OCI-M2 (cell line): ENCODE data around the gene PSAPL1.

Source experiments
- DNase-seq: peaks from one replicate; lab custom pipeline; 2025; ENCODE audit not compliant: unreplicated experiment; lab: John Stamatoyannopoulos, UW

PSAPL1 gene

GRCh38 chr4:7398104-7398423, 36.7 kb downstream of the PSAPL1 start:
- no peak for DNase-seq

DNA sequence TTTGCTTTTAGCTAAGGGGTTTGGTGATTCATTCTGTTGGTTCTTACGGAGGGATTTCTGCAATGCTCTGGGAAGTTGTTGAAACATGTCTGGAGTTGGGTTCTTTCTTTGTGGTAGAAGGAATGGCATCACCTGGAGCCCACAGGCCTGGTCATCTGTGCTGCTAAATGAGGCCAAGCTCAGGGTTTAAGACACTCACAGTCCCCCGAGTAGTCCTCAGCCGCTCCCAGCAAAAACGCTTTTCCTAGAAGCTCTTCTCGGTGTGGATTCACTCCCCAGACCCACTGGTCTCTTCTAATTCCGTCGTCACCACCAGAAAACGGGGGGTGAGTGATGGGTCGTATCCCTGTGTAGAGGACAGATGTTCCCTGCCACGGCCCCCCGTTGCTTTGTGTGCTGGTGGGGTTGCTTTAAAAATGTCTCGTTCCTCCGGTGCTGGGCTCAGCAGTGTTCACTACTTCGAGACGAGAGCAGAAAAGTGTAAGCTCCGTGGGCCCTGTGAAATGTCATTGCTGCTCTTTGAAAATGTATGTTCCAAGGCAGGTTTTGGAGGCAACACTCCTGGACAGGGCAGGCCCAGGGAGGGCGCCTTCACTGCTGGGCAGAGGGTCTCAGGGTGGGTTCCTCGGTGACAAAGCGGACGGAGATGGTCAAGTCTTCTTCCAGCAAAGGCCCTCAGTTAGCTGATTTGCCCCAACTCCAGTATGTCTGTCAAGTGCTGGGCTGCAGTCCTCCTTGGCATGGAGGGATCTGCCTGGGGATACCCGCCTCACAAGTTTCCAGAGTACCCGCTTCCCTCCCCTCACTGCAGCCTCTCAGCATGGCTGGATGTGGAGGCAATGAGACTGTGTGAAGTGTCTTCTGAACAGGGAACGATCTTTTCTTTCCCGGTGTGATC, 37.3 kb downstream of the PSAPL1 start:
- DNase-seq = no peak

DNA sequence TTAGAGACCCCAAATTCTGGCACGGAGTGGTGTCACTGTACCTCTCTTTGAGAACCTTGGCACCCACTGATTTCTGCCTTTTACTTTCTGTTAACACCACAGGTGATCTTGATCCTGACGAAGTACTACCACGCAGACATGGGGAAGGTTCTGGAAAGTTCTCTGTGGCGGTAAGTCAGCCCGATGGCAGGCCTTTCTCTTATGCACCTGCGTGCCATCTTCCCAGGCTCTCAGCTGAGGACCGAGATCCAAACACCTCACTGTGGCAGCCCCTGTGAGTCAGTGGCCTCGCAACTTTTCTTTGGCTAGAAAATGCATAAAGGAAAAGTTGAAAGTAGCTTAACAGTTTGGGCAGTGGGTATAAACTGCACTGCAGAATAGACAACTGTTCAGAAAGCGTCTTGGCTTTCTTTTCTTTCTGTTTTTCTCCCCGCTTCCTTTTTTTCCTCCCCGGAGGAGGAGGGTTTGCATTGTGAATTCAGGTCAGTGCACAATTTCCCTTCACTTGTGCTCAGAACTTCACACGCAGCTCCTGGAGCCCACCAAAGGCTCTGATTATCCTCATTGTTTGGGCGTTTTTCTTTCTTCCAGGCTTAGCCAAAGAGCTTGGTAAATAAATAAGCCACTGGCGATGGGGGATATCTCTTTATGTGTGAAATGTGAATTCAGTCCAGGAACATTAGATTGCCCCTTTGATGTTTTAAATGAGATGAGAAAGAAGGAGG, 38.4 kb downstream of the PSAPL1 start:
- DNase-seq = no peak

- DNase-seq = no peak
Measured at GRCh38 chr4:7395645-7396044, 39.1 kb downstream of the PSAPL1 start.

GRCh38 chr4:7394681-7395451, 39.9 kb downstream of the PSAPL1 start:
- DNase-seq = no peak

DNA sequence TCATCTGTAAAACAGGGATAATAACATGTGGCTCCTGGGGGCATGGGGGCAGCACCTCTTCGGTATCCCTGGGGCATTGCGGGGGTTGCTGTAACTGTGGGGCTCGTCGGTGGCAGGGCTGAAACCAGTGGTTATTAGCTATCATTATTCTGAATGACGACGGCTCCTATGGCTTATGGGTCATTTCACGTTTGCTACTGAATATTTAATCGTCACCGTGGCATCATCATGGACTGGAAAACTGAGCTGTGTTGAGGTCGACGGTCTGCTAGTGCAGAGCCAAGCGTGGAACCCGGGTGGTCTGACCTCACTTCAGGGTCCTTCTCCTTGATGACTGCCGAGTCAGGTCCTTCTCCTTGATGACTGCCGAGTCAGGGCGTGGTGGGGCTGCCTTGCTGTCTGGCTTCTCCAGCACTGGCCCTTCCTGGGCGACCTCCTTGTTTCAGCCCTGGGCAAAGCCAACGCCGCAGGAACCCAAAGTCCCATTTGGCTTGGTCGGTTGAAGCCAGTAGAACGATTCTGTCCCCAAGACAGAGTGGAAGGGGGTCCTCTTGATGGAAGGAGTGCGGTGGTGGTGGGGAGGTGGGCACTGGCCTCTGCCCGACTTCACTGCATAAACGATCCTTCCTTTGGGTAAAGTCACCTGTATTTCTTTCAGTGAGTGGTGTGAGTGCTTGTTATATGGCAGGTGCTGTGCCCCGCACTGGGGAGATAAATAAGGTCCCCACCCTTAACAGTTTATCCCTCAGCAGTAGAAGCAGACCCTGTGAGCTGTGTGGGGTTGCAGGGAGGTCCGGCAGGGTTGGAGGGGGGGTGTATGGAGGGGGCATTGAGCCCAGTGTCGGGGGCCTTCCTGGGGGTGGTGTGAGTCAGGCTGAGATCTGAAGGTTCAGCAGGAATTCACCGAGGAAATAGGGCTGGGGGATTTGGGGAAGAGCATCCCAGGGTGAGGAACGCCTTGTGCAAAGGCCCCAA, 40.8 kb downstream of the PSAPL1 start:
- DNase-seq = no peak

DNA sequence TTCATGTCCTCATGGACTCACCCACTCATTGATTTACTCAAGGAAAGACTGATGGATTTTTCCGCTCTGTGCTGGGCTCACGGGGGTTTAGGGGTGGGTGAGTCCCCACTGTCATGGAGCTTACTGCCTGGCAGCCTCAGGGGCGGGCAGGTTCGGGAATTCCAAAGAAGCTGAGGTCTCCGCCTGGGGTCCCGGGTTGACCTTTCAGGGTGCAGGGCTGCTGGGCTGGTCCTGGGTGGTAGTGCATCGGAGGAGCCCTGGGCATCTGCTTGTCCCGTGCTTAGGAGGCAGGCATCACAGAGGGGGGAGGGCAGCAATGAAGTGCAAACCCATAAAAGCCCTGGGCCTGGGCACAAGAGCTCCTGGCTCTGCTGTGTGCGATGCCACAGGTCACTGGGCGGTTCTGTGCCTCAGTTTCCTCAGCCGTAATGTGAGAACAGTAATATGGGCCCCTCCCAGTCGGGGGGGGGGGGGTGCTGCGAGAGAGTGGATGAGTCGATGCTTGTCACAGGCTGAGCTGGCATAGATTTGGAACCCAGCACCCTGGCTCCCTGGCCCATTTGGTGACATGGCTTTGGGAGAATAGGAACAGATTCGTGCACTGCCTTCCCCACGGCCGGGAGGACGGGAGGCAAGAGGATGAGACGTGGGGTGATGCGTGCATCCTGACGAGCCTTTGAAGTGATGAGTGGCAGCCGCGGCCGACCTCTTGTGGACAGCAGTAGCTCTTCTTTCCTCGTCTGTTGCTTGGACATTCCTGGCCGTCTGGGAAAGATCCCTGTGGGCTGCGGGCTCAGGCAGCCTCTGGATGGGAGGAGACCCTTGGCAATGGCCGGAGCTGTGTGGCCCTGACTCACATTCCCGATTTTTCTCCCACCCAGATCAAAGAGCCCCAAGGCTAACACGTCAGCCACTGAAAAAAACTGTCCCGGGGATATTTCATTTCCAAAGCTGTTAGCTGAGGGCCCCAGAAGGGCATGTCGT, 42.0 kb downstream of the PSAPL1 start:
- DNase-seq = no peak

GRCh38 chr4:7391637-7392437, 42.9 kb downstream of the PSAPL1 start:
- DNase-seq = no peak

GRCh38 chr4:7390906-7391636, 43.7 kb downstream of the PSAPL1 start:
- no peak for DNase-seq

- DNase-seq = no peak
Measured at GRCh38 chr4:7390336-7390735, 44.4 kb downstream of the PSAPL1 start.

DNA sequence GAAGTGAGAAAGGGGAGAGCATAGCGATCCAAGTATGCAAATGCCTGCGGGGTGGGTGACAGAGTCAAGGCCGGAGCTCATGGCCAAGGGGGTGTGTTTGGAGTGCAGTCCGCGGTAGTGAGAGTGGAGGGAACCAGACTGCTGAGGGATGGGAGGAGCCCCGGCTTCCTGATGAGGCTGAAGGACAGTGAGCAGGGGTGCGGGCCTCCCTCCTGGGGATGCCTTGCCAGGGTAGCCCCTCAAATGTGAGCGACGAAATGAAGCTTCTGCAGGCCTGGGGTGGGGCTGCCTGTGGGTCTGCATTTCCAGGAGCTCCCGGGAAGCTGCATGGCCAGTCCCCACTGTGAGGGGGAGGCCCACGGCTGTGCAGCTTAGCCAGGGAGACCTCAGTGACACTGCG, 45.0 kb downstream of the PSAPL1 start:
- DNase-seq = no peak

GRCh38 chr4:7389101-7389701, 45.5 kb downstream of the PSAPL1 start:
- no peak for DNase-seq

GRCh38 chr4:7388627-7389026, 46.1 kb downstream of the PSAPL1 start:
- DNase-seq = no peak

DNA sequence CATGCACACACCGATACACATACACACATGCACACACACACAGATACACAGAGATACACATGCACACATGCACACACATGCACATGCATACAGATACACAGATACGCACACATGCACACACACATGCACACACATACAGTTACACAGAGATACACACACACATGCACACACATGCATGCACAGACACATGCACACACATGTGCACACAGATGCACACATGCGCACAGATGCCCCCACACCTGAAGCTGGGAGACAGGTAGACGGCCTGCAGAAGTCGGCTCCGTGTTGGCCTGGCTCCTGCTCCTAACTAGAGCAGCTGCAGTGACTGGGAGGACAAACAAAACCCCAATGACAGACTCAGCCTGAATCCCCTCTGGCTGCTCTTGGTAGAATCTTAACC, 46.8 kb downstream of the PSAPL1 start:
- no peak for DNase-seq

DNA sequence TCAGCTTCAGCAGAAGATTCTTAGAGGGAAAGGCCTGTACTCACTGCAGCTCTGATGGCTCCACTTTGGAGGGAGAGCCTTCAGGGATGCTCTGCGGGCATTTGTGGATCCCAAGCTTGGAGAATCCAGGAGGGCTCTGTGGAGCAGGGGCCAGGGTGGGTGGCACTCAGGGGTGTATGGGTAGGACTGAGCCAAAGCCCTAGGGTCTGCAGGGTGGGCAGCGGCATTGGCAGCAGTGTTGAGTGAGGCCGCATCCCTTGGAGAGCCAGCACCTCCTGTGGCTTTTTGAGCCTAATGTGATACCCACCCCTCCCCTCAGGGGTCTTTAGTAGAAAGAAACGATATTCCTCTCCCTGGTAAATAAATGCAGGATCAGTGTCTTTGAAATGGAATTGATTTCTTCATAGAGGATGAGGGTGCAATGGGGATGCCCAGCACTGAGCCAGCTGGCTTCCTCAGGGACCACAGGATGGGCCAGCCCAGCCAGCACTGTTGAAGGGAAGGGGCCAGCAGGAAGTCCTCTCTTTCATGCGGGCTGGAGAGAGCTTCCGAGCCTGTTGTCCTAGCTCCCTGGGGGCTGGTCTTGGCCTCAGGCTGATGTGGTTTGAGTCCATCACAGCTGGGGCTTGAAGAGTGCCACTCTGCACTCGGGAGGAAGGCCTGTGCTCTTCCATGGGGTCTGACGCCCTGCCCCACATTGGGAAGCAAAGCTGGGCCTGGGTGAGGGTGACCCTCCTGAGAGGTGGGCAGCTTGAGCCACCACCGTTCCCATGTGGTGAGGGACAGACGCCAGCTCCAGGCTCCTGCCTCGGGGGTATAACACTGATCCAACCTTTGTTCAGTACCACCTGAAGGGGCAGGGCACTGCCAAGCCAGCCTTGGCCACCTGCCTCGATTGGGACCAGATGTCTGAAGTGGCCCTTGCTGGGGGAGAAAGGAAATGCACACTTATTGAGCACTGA, 49.5 kb downstream of the PSAPL1 start:
- no peak for DNase-seq
